MM.1S (cell line): ENCODE data around the gene WDR5B.

Source experiments
- CTCF ChIP-seq: fragments of 300-600 bp; sonication (generic); IDR thresholded peaks from 2 replicates; pipeline ENCODE4 v1.5.1; 2016; ENCODE audit warnings: antibody characterized with exemption, low read length, mixed read lengths
- EZH2 ChIP-seq: fragments of 300-600 bp; sonication (generic); optimal IDR thresholded peaks from 2 replicates; pipeline ENCODE3; 2017; ENCODE audit warnings: low read depth, mild to moderate bottlenecking, antibody characterized with exemption, low read length, mixed read lengths
- EZH2phosphoT487 ChIP-seq: fragments of 300-600 bp; sonication (generic); IDR thresholded peaks from 2 replicates; pipeline ENCODE4 v1.6.1; 2018; ENCODE audit warnings: antibody characterized with exemption, low read length

DNA sequence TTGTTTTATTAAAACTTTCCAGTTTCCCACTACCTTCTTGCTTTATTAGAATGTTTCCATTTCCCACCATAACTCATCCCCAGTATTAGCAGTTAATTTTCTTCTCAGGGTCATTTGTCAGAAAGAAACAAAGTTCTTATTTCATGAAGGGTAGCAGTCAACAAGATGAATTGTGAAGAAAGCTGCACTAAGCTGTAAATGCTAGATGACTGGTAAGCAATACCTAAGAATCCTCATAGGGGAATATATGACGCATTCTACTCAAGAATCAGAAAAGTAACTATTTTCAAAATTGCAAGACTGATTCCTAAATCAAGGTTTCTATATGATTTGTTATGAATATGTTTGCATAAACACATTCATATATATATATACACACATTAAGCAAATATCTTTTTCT, 48.8 kb upstream of the WDR5B start:
- TF ChIP-seq CTCF = no peak
- no peak for TF ChIP-seq EZH2
- TF ChIP-seq EZH2phosphoT487 = no peak
